ENCODE measurements around the gene MSMP.

MSMP gene

GRCh38 chr9:35729700-35730485, 24.2 kb downstream of the MSMP start:
- TF ChIP-seq CTCF (IDR thresholded peaks at IDR 0.05; ENCODE audit: low read depth, low read length) (peak; percentile 35), MAX (IDR thresholded peaks at IDR 0.05; ENCODE audit: low read depth, low read length) (no peak)
- H3K4me3 ChIP-seq (ENCODE audit: low read depth, low read length), result peak overlapping the region; percentile 90
- peak; percentile 70 for DNase-seq (ENCODE audit: low read depth)

- peak overlapping the region; percentile 90 for H3K4me3 ChIP-seq (ENCODE audit: low read depth, low read length)
- TF ChIP-seq POLR2A (IDR thresholded peaks at IDR 0.05; ENCODE audit: extremely low read depth, insufficient read length), result no peak
- no peak for TF ChIP-seq MYC (IDR thresholded peaks at IDR 0.05; ENCODE audit: low read depth, low read length)
- TF ChIP-seq CTCF (IDR thresholded peaks at IDR 0.05; ENCODE audit: low read depth, low read length), result no peak
- TF ChIP-seq MAX (IDR thresholded peaks at IDR 0.05; ENCODE audit: low read depth, low read length), result no peak
- DNase-seq (ENCODE audit: low read depth), result no peak
Measured at GRCh38 chr9:35729101-35729500, 25.0 kb downstream of the MSMP start.

GRCh38 chr9:35728041-35728971, 25.8 kb downstream of the MSMP start:
- TF ChIP-seq CTCF (IDR thresholded peaks at IDR 0.05; ENCODE audit: low read depth, low read length) (no peak), POLR2A (IDR thresholded peaks at IDR 0.05; ENCODE audit: extremely low read depth, insufficient read length) (no peak), MAX (IDR thresholded peaks at IDR 0.05; ENCODE audit: low read depth, low read length) (0 out of 2 replicates have a peak, but pooled peaks have one; percentile 19), MYC (IDR thresholded peaks at IDR 0.05; ENCODE audit: low read depth, low read length) (no peak)
- H3K4me3 ChIP-seq (ENCODE audit: low read depth, low read length), result peak overlapping the region; percentile 90
- DNase-seq (ENCODE audit: low read depth), result peak; percentile 92

- peak; percentile 47 for DNase-seq (ENCODE audit: low read depth)
- peak overlapping the region; percentile 65 for H3K4me3 ChIP-seq (ENCODE audit: low read depth, low read length)
- TF ChIP-seq CTCF (IDR thresholded peaks at IDR 0.05; ENCODE audit: low read depth, low read length) (no peak), MAX (IDR thresholded peaks at IDR 0.05; ENCODE audit: low read depth, low read length) (no peak), MYC (IDR thresholded peaks at IDR 0.05; ENCODE audit: low read depth, low read length) (no peak), POLR2A (IDR thresholded peaks at IDR 0.05; ENCODE audit: extremely low read depth, insufficient read length) (no peak)
Measured at GRCh38 chr9:35727676-35728040, 26.4 kb downstream of the MSMP start.

GRCh38 chr9:35726931-35727330, 27.1 kb downstream of the MSMP start:
- peak overlapping the region; percentile 65 for H3K4me3 ChIP-seq (ENCODE audit: low read depth, low read length)
- TF ChIP-seq MYC (IDR thresholded peaks at IDR 0.05; ENCODE audit: low read depth, low read length) (no peak), MAX (IDR thresholded peaks at IDR 0.05; ENCODE audit: low read depth, low read length) (0 out of 2 replicates have a peak, but pooled peaks have one; percentile 13), CTCF (IDR thresholded peaks at IDR 0.05; ENCODE audit: low read depth, low read length) (no peak)
- DNase-seq (ENCODE audit: low read depth), result peak; percentile 67
